PFSK-1 (cell line): ENCODE data around the gene LRCH1.

ENCODE experiments used
- FOXP2 ChIP-seq: optimal IDR thresholded peaks from 2 replicates; pipeline ENCODE3; 2011; ENCODE audit warnings: borderline replicate concordance, control low read depth, inconsistent platforms; ENCODE audit not compliant: insufficient read depth; ENCODE audit errors: extremely low read length, extremely low read depth
- POLR2AphosphoS5 ChIP-seq: IDR thresholded peaks from 2 replicates; pipeline ENCODE4 v1.6.1; 2012; ENCODE audit warnings: low read depth, mild to moderate bottlenecking, control low read depth, low read length, moderate library complexity
- SIN3A ChIP-seq: IDR thresholded peaks from 2 replicates; pipeline ENCODE4 v1.6.1; 2012; ENCODE audit warnings: mild to moderate bottlenecking, low read length, moderate library complexity, borderline replicate concordance; ENCODE audit not compliant: insufficient read depth
- TAF1 ChIP-seq: IDR thresholded peaks from 2 replicates; pipeline ENCODE4 v1.6.1; 2012; ENCODE audit warnings: low read length, control low read depth, borderline replicate concordance; ENCODE audit not compliant: insufficient read depth
- TF ChIP-seq, protein P1 (sequence below), 2 experiments: IDR thresholded peaks; 2 replicates each; pipeline versions ENCODE4 v1.6.1 to v1.8.0; 2011 to 2012; ENCODE audit warnings: low read depth in 2 of 2, low read length in 2 of 2, control low read depth in 1 of 2, inconsistent platforms in 1 of 2, mild to moderate bottlenecking in 1 of 2, moderate library complexity in 1 of 2; ENCODE audit not compliant: insufficient read depth in 1 of 2

Gene LRCH1

DNA sequence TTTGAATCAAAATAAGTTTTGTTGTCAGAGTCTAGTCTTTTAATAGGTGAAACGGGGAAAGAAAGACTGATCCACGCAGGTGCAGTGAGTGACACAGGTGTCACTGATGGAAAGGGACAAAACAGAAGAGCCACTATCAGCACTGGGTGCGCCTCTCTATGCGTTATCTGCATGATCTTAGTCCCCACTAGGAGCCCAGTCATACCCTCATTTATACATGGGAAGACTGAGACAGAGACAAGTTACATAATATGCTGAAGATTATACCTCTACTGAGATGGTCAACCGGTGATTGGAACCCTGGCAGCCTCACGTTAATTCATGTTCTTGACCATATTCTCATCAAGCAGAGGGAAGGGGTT is 3.4 kb downstream of the LRCH1 start:
- TF ChIP-seq TAF1 = no peak
- TF ChIP-seq SIN3A = no peak
- TF ChIP-seq, protein P1, sequence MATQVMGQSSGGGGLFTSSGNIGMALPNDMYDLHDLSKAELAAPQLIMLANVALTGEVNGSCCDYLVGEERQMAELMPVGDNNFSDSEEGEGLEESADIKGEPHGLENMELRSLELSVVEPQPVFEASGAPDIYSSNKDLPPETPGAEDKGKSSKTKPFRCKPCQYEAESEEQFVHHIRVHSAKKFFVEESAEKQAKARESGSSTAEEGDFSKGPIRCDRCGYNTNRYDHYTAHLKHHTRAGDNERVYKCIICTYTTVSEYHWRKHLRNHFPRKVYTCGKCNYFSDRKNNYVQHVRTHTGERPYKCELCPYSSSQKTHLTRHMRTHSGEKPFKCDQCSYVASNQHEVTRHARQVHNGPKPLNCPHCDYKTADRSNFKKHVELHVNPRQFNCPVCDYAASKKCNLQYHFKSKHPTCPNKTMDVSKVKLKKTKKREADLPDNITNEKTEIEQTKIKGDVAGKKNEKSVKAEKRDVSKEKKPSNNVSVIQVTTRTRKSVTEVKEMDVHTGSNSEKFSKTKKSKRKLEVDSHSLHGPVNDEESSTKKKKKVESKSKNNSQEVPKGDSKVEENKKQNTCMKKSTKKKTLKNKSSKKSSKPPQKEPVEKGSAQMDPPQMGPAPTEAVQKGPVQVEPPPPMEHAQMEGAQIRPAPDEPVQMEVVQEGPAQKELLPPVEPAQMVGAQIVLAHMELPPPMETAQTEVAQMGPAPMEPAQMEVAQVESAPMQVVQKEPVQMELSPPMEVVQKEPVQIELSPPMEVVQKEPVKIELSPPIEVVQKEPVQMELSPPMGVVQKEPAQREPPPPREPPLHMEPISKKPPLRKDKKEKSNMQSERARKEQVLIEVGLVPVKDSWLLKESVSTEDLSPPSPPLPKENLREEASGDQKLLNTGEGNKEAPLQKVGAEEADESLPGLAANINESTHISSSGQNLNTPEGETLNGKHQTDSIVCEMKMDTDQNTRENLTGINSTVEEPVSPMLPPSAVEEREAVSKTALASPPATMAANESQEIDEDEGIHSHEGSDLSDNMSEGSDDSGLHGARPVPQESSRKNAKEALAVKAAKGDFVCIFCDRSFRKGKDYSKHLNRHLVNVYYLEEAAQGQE (IDR thresholded peaks at IDR 0.05; ENCODE audit: insufficient read depth in 1 of 2, low read depth in 2 of 2, low read length in 2 of 2) = no peak
- TF ChIP-seq FOXP2 = no peak
- no peak for TF ChIP-seq POLR2AphosphoS5

DNA sequence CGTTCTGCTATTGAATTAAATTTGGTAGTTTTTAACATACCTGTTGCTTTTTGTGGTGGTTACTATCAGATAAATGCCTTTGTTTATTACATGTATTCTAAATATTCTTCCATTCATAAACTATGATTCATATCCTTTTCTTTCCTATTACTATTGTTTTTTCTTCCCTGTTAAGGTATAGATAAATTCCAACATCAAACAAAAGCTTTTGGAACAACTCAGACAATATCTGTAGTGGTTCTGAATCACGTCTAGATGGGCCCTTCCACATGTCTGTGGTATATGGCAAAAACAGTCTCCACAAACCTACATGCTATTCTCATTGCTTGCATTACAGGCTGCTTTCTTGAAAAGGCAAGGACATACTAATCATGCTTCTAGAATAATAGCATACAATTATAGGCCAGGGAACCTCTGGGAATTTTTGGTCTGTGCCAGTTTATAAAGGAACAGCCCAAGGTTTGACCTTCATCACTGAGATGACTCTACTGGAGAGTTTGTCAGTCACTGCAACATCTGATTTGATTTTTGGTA is 6.4 kb downstream of the LRCH1 start:
- no peak for TF ChIP-seq POLR2AphosphoS5
- TF ChIP-seq TAF1 = no peak
- no peak for TF ChIP-seq FOXP2
- TF ChIP-seq, protein P1 (IDR thresholded peaks at IDR 0.05; ENCODE audit: insufficient read depth in 1 of 2, low read depth in 2 of 2, low read length in 2 of 2) = no peak
- no peak for TF ChIP-seq SIN3A

DNA sequence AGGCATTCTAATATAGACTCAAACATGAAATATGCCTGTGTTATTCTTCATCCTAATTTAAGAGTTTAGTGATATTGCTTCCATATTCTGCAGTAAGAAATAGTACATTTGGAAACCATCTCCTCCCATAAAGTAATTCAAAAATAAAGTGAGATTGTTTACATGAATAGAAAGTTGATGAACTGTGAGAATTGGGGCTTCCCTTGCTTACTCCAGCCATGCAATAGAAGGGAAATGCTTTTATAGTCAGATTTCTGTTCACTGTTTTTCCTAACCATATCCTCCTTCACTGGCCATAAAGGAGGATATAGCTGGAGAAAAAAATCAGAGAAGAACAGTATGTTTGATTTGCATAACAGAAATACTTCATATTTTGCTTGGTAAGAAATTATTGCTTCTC is 7.8 kb downstream of the LRCH1 start:
- TF ChIP-seq TAF1 = no peak
- TF ChIP-seq, protein P1 (IDR thresholded peaks at IDR 0.05; ENCODE audit: insufficient read depth in 1 of 2, low read depth in 2 of 2, low read length in 2 of 2) = no peak
- TF ChIP-seq POLR2AphosphoS5 = no peak
- TF ChIP-seq FOXP2 = no peak
- no peak for TF ChIP-seq SIN3A

DNA sequence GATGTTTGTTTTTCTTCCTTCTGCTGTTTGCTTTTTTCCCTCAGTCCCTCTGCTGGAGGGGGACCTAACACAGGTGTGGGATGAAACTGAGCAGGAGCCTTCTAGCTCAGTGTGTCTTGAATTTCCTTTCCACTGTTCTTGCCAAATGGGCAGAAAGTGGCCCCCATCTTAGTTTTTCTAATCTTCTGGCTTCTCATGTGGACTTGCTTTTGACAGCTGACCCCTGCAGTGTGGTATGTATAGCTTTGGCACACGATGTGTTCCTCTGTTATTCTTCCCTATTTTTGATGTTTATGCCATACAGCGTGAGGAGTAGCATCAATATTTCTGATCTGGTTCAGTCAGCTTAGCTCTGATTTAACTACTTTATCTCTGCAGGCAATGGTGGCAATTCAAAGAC is 8.3 kb downstream of the LRCH1 start:
- TF ChIP-seq TAF1 (no peak), SIN3A (no peak), FOXP2 (no peak), POLR2AphosphoS5 (no peak)
- TF ChIP-seq, protein P1 (IDR thresholded peaks at IDR 0.05; ENCODE audit: insufficient read depth in 1 of 2, low read depth in 2 of 2, low read length in 2 of 2) = no peak

DNA sequence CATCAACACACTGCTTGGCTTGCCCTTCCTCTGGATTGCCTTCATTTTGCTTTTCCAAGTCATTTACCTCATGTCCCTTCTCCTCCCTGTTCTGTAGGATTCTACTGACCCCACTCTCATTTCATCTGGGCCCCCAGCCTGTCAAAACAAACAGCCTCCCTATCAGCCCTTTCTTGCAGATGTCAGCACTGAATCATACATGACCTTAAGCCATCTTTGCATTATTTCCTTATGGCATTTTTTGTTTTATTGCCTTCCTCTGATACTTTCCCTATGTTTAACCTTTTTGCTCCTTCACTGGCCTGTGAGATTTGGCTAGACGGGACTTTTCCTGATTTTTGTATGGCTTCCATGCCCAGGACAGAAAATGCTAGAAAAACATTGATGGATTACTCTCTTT is 8.7 kb downstream of the LRCH1 start:
- TF ChIP-seq POLR2AphosphoS5 (no peak), TAF1 (no peak), FOXP2 (no peak), SIN3A (no peak)
- TF ChIP-seq, protein P1 (IDR thresholded peaks at IDR 0.05; ENCODE audit: insufficient read depth in 1 of 2, low read depth in 2 of 2, low read length in 2 of 2) = no peak
